ENCODE measurements around the gene KDM4D. TPM values are rescaled to one million over a fixed set of nuclear protein-coding genes. Genes with fewer than 3 reads are reported as not detected.

Gene KDM4D
- total RNA-seq, 1 donor from 2014 or later: 1.2 TPM

- Mint-ChIP-seq H3K27me3 (no peaks in the 10 kb centered on the region), H3K36me3 (ENCODE audit: insufficient read depth) (peaks cover 4% of the 10 kb centered on the region), H3K4me1 (ENCODE audit: low read depth) (no peaks in the 10 kb centered on the region), H3K27ac (no peak overlapping the region), H3K9me3 (ENCODE audit: low read depth) (no peaks in the 10 kb centered on the region), H3K4me3 (ENCODE audit: low read depth) (no peak overlapping the region)
- TF ChIP-seq CTCF (IDR thresholded peaks at IDR 0.05; ENCODE audit: unreplicated experiment): no peak
- no peak for DNase-seq (ENCODE audit: low spot score, unreplicated experiment)
These were observed 14.3 kb upstream of the KDM4D start for GRCh38 chr11:94959179-94959578.

GRCh38 chr11:94960488-94960887 is 13.0 kb upstream of the KDM4D start:
- H3K36me3 Mint-ChIP-seq (ENCODE audit: insufficient read depth): peaks cover 14% of the 10 kb centered on the region
- H3K9me3 Mint-ChIP-seq (ENCODE audit: low read depth): no peaks in the 10 kb centered on the region
- H3K4me3 Mint-ChIP-seq (ENCODE audit: low read depth): no peak overlapping the region
- no peak overlapping the region for H3K27ac Mint-ChIP-seq
- no peaks in the 10 kb centered on the region for H3K4me1 Mint-ChIP-seq (ENCODE audit: low read depth)
- DNase-seq (ENCODE audit: low spot score, unreplicated experiment): no peak
- no peak for TF ChIP-seq CTCF (IDR thresholded peaks at IDR 0.05; ENCODE audit: unreplicated experiment)
- H3K27me3 Mint-ChIP-seq: no peaks in the 10 kb centered on the region

- no peak for DNase-seq (ENCODE audit: low spot score, unreplicated experiment)
- Mint-ChIP-seq H3K9me3 (ENCODE audit: low read depth) (no peaks in the 10 kb centered on the region), H3K27me3 (no peaks in the 10 kb centered on the region), H3K36me3 (ENCODE audit: insufficient read depth) (peaks cover 19% of the 10 kb centered on the region), H3K4me1 (ENCODE audit: low read depth) (no peaks in the 10 kb centered on the region), H3K27ac (no peak overlapping the region), H3K4me3 (ENCODE audit: low read depth) (no peak overlapping the region)
- TF ChIP-seq CTCF (IDR thresholded peaks at IDR 0.05; ENCODE audit: unreplicated experiment): no peak
These were observed 12.3 kb upstream of the KDM4D start for GRCh38 chr11:94961255-94961654.

GRCh38 chr11:94964934-94965333 is 8.6 kb upstream of the KDM4D start:
- Mint-ChIP-seq H3K4me3 (ENCODE audit: low read depth) (no peak overlapping the region), H3K9me3 (ENCODE audit: low read depth) (no peaks in the 10 kb centered on the region), H3K27me3 (no peaks in the 10 kb centered on the region), H3K36me3 (ENCODE audit: insufficient read depth) (peaks cover 37% of the 10 kb centered on the region), H3K4me1 (ENCODE audit: low read depth) (no peaks in the 10 kb centered on the region), H3K27ac (no peak overlapping the region)
- no peak for TF ChIP-seq CTCF (IDR thresholded peaks at IDR 0.05; ENCODE audit: unreplicated experiment)
- DNase-seq (ENCODE audit: low spot score, unreplicated experiment): no peak

GRCh38 chr11:94968334-94968958 is 5.1 kb upstream of the KDM4D start:
- H3K4me3 Mint-ChIP-seq (ENCODE audit: low read depth): no peak overlapping the region
- H3K36me3 Mint-ChIP-seq (ENCODE audit: insufficient read depth): peaks cover 42% of the 10 kb centered on the region
- no peaks in the 10 kb centered on the region for H3K27me3 Mint-ChIP-seq
- H3K4me1 Mint-ChIP-seq (ENCODE audit: low read depth): peaks cover 13% of the 10 kb centered on the region
- H3K27ac Mint-ChIP-seq: no peak overlapping the region
- no peak for DNase-seq (ENCODE audit: low spot score, unreplicated experiment)
- peak; percentile 69 for TF ChIP-seq CTCF (IDR thresholded peaks at IDR 0.05; ENCODE audit: unreplicated experiment)
- no peaks in the 10 kb centered on the region for H3K9me3 Mint-ChIP-seq (ENCODE audit: low read depth)
